MCF 10A (cell line): Measurements from ENCODE around the gene SAP30BP. TPM values are rescaled to one million over a fixed set of nuclear protein-coding genes. Genes with fewer than 3 reads are reported as not detected.

Experiments
- BruUV-seq: library from RNA; stranded (reverse); fragments of 400-500 nt; replicated peaks from 2 replicates; lab custom pipeline; 2021; lab: Mats Ljungman, UMichigan
- CTCF ChIA-PET: fragments of 300-600 bp; sonication (Branson Sonifier 250); formaldehyde crosslinking; extraction: SDS; loops from one replicate; lab custom pipeline; 2021; ENCODE audit warnings: antibody characterized with exemption, inconsistent platforms; lab: Yijun Ruan, JAX
- POLR2A ChIA-PET: fragments of 300-600, 350-650 bp; sonication (Branson Sonifier 250); formaldehyde crosslinking; extraction: SDS; loops from one replicate; lab custom pipeline; 2020; ENCODE audit warnings: antibody characterized with exemption, inconsistent platforms; lab: Yijun Ruan, JAX
- DNase-seq: peaks from one replicate; pipeline ENCODE4 v3.0.0-alpha.2; 2018; ENCODE audit not compliant: unreplicated experiment
- H3K27ac Mint-ChIP-seq: one replicate; pipeline ENCODE4 v1.8.0; 2022; ENCODE audit warnings: mild to moderate bottlenecking, low read depth, mixed read lengths; ENCODE audit not compliant: unreplicated experiment
- H3K27me3 Mint-ChIP-seq: one replicate; pipeline ENCODE4 v1.8.0; 2022; ENCODE audit warnings: mixed read lengths; ENCODE audit not compliant: insufficient read depth, unreplicated experiment
- H3K36me3 Mint-ChIP-seq: one replicate; pipeline ENCODE4 v1.8.0; 2022; ENCODE audit warnings: mild to moderate bottlenecking, moderate library complexity, mixed read lengths; ENCODE audit not compliant: insufficient read depth, unreplicated experiment
- H3K4me1 Mint-ChIP-seq: one replicate; pipeline ENCODE4 v1.8.0; 2022; ENCODE audit warnings: mixed read lengths; ENCODE audit not compliant: insufficient read depth, unreplicated experiment
- H3K4me3 Mint-ChIP-seq: one replicate; pipeline ENCODE4 v1.8.0; 2022; ENCODE audit warnings: mild to moderate bottlenecking, moderate library complexity, mixed read lengths; ENCODE audit not compliant: unreplicated experiment
- H3K9me3 Mint-ChIP-seq: one replicate; pipeline ENCODE4 v1.8.0; 2022; ENCODE audit warnings: mixed read lengths; ENCODE audit not compliant: unreplicated experiment
- CTCF ChIP-seq: fragments of 200-600 bp; IDR thresholded peaks from one replicate; pipeline ENCODE4 v1.8.0; 2022; ENCODE audit warnings: antibody characterized with exemption, mild to moderate bottlenecking; ENCODE audit not compliant: unreplicated experiment
- intact Hi-C: fragments of 100-400 bp; cut with micrococcal nuclease; formaldehyde crosslinking; loops from 2 replicates; pipeline ENCODE4 v1.14.1; 2022
- total RNA-seq: library from RNA; stranded (reverse); gene quantifications from 2 replicates; pipeline ENCODE4 v1.2.3, GENCODE V29; 2022

The SAP30BP gene
- total RNA-seq, 1 experiment from 2014 or later = 123 TPM

GRCh38 chr17:75731086-75731715 lies 64.1 kb downstream of the SAP30BP start:
- H3K4me3 Mint-ChIP-seq = no peak overlapping the region
- DNase-seq = no peak
- ChIA-PET CTCF (interaction anchor here (0.7 to 1.7 kb wide), 6 partner anchors 15 to 58 kb away, joined by 3 to 6 read pairs (median 4); partner anchors contain the start of gene GALK1), POLR2A (interaction anchor here (0.9 to 28.4 kb wide), 4 partner anchors 9 to 48 kb away, joined by 3 to 748 read pairs (median 10); partner anchors contain the start of gene ITGB4)
- H3K4me1 Mint-ChIP-seq = no peaks in the 10 kb centered on the region
- peak overlapping the region; percentile 73 for H3K27ac Mint-ChIP-seq
- TF ChIP-seq CTCF = no peak
- H3K36me3 Mint-ChIP-seq = peaks cover 98% of the 10 kb centered on the region
- H3K27me3 Mint-ChIP-seq = no peaks in the 10 kb centered on the region
- intact Hi-C loops = no loop called here
- no peaks in the 10 kb centered on the region for H3K9me3 Mint-ChIP-seq
- no TSS peak for BruUV-seq

- Mint-ChIP-seq H3K4me3 (no peak overlapping the region), H3K27me3 (no peaks in the 10 kb centered on the region), H3K9me3 (no peaks in the 10 kb centered on the region), H3K36me3 (peaks cover 98% of the 10 kb centered on the region), H3K27ac (peak overlapping the region; percentile 73), H3K4me1 (no peaks in the 10 kb centered on the region)
- POLR2A ChIA-PET = interaction anchor here (1.0 to 28.4 kb wide), 5 partner anchors 10 to 49 kb away, joined by 3 to 748 read pairs (median 10); partner anchors contain the start of gene ITGB4
- intact Hi-C loops = no loop called here
- BruUV-seq = no TSS peak
- TF ChIP-seq CTCF = no peak
- no peak for DNase-seq
- CTCF ChIA-PET = interaction anchor here (0.6 to 1.7 kb wide), 9 partner anchors 14 to 97 kb away, joined by 3 to 6 read pairs (median 4); partner anchors contain the start of gene GALK1
Observed at GRCh38 chr17:75731716-75732498, 64.8 kb downstream of the SAP30BP start.

GRCh38 chr17:75733471-75733870 lies 66.3 kb downstream of the SAP30BP start:
- no TSS peak for BruUV-seq
- no peaks in the 10 kb centered on the region for H3K4me1 Mint-ChIP-seq
- peak overlapping the region; percentile 51 for H3K27ac Mint-ChIP-seq
- TF ChIP-seq CTCF = no peak
- no peaks in the 10 kb centered on the region for H3K27me3 Mint-ChIP-seq
- H3K9me3 Mint-ChIP-seq = no peaks in the 10 kb centered on the region
- ChIA-PET CTCF (interaction anchor here (0.7 kb wide), 1 partner anchor 13 kb away, joined by 4 read pairs; no protein-coding TSS in a partner anchor), POLR2A (interaction anchor here (0.7 to 28.4 kb wide), 4 partner anchors 11 to 164 kb away, joined by 3 to 748 read pairs (median 13); partner anchors contain the start of gene ITGB4)
- intact Hi-C loops = no loop called here
- peaks cover 93% of the 10 kb centered on the region for H3K36me3 Mint-ChIP-seq
- H3K4me3 Mint-ChIP-seq = no peak overlapping the region
- no peak for DNase-seq
